Measurements from ENCODE around the gene PARP9.
"Not testable (repeated sequence)": the region's sequence is repeated elsewhere in the genome, so short reads cannot be mapped to it uniquely, and the experiment has no call there.

The PARP9 gene

DNA sequence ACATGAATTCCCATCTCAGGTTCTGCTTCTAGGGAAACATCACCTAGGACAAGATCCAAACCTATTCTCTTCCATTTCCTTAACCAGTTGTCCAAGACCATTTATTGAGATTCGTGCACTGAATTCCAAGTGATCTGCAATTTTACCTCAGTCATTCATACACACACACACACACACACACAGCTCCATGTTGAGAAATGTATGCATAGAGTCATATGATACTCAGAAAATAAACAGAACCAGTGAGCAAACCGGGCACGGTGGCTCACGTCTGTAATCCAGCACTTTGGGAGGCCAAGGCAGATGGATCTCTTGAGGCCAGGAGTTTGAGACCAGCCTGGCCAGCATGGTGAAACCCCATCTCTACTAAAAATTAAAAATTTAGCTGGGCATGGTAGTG is 43.2 kb downstream of the PARP9 start:
- no peak for DNase-seq (ENCODE audit: low read depth in 2 of 2)

DNA sequence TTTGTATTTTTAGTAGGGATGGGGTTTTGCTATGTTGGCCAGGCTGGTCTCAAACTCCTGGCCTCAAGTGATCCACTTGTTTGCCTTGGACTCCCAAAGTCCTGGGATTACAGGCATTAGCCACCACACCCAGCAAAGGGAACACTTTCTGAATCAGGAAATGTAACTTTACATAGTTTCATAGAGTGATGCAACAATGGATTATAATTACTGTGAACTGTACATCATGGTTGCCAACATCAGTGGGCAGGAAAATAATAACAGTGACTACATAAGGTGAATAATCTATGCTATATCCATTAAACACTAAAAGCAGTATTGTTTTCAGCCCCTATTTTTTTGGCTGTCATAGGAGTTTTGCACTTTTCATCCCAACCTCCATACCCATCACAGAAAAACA is 44.4 kb downstream of the PARP9 start:
- no peak for DNase-seq (ENCODE audit: low read depth in 2 of 2)

DNA sequence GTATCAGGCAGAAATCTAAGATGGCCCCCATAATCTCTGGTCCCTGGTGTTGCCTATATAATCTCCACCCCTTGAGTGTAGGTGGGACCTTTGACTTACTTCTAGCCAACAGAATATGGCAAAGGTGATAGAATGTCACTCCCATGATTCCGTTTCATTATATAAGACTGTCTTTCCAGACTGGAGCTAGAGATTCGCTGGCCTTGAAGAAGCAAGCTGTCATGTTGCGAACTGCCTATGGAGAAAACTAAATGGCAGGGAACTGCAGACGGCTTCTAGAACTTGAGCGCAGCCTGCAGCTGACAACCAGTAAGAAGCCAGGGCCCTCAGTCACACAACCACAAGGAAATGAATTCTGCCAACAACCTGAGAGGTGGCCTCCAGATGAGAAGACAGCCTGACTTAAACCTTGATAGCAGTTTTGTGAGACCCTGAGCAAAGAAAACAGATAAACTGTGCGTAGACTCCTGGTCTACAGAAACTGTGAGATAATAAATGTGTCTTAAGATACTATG is 47.2 kb downstream of the PARP9 start:
- no peak for DNase-seq (ENCODE audit: low read depth in 2 of 2)

DNA sequence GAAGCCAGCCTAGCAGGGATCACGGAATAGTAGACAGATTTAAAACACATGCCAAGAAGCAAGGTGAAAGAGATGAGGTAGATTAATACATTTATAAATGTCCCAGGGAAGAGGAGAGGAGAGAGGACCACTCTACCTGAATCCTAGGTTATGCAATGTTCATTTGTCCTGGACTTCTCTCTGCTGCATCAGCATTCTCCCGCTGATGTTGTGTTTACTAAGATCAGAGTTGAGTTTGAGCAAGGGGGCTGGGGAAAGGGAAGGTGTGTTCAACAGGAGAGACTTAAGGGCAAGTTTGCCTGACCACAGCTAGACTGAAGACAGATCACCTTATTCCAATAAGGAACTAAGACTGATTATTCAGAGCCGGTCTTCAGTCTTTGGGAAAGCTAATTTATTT is 48.2 kb downstream of the PARP9 start:
- DNase-seq (ENCODE audit: low read depth in 2 of 2), result no peak

DNA sequence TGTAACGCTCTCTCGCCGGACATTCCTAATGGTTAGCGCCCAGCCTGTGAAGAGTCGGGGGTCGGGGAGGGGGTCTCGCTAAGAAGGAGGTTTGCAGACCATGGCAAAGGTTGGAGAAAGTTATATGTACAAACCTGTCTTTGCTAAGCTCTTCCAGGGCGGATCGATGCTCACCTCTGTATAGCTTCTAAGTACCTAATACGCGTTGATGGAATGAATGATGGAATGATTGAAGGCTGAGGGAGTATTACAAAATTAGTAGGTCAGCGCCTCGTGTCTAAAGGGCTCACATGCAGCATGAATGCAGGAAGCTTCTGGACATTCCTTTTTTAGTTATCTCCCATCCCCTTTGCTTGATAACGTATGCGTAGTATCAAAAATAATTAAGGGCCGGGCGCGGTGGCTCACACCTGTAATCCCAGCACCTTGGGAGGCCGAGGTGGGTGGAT is 49.1 kb downstream of the PARP9 start:
- DNase-seq (ENCODE audit: low read depth in 2 of 2), result no peak

DNA sequence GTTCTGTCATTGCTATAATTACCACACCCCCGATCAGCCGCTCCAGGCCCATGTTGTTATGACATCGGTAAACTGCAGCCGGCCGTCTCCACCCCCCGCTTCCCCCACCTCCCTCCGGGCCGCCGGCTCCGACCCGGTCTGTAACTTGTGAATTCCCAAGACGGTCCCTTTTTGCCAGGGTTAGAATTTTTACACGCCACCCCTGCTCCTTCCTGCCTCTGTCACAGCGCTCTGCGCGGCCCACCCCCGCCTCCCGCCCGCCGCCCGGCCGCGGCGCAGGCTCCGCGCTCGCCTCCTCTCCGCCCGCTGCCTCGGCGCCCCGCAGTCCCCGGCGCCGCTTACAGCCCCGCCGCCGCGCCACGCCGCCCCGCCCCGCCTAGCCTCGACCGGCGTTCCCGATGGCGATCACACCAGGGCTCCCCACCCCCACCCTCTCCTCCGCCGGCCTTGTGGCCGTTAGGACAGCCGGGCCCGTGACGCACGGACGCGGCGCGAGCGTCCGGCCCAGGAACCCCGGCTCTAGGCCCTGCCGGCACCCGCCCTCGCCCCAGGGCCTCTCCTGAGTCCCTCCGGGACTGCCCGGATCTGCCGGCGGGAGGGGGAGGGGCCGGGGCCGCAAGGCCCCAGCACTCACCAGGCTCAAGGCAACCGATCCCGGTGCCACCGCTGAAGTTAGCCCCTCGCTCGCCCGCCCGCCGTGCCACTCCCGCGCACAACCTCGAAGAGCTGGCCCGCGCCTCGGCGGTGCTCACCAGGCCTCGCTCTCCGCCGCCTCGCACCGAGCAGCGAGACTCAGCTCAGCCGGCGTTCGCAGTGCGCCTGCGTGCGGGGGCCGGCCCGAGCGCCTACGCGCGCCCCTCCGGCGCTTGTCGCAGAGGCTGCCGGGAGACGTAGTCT is 49.7 kb downstream of the PARP9 start, which contains the start of gene KPNA1:
KPNA1 (minus strand) TSS at position 817 of the 897 bp plus-strand sequence. CDS start 18,374 bp downstream, outside the sequence.
- peak; percentile 77 to 81 for DNase-seq (ENCODE audit: low read depth in 2 of 2)

DNA sequence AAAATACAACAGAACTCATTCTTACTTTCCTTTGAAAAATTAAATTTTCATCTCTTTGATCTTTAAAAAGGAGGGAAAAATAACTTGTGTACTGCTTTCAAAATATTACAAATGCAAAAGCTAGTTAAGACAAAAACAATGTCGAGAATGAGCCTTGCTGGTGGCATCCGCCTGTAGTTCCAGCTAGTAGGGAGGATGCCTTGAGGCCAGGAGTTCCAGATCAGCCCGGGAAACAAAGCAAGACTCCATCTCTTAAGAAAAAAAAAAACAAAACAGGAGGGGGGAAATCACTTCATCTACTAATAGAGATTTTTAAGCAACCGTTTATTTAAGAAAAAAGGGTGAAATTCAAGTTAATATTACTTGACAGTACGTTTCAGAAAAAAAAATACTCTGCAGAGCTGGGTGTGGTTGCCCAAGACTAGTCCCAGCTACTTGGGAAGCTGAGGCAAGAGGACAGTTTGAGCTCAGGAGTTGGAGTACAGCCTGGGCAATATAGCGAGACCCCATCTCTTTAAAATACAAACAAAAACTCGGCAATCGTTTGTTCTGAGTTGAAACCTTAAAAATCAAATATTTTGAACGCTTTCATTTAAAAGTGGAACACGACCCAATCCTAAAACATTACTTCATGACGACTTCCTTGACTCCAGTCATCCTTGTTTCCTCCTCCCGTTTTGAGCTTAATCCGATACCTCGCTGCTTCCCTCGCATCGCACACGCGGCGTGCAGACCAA is 50.5 kb downstream of the PARP9 start:
- no peak for DNase-seq (ENCODE audit: low read depth in 2 of 2)

DNA sequence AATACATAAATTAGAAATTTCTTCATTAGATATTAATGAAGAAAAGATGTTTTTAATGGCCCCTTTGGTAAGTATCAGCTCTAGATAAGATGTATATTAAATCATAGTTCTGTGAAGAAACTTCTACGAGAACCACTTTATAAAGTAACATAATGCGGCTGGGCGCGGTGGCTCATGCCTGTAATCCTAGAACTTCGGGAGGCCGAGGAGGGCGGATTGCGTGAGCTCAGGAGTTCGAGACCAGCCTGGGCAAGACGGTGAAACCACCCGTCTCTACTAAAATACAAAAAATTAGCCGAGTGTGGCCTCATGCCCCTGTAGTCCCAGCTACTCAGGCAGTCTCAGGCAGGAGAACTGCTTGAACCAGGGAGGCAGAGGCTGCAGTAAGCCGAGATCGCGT is 51.8 kb downstream of the PARP9 start:
- no peak for DNase-seq (ENCODE audit: low read depth in 2 of 2)

DNA sequence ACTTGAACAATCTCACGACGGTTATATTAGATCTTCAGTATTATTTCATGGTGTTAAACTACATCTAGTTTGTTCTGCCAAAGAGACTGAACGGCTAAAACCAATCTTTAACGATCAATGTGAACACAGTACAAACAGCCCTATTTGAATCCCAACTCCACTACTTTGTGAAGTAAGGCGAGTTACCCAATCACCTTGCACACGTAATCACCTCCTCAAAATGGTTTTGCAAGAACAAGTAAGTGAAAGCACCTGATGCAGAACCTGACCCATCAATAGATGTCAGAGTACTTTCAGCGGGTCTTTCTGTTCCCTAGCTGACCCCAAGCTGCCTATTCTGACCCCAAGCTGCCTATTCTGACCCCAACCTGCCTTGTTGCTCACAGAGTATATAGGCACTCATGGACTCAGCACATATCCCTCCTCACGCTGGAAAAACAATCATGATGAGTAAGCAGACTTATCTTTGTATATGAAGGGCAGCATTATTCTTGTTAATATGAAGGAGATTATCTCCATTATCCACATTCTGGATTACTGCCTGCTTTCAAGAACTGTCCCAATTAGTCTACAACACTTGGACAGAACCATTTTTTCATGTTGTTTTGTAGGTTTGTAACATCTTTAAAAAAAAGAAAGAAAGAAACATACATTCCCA is 53.1 kb downstream of the PARP9 start:
- DNase-seq (ENCODE audit: low read depth in 2 of 2), result no peak

DNA sequence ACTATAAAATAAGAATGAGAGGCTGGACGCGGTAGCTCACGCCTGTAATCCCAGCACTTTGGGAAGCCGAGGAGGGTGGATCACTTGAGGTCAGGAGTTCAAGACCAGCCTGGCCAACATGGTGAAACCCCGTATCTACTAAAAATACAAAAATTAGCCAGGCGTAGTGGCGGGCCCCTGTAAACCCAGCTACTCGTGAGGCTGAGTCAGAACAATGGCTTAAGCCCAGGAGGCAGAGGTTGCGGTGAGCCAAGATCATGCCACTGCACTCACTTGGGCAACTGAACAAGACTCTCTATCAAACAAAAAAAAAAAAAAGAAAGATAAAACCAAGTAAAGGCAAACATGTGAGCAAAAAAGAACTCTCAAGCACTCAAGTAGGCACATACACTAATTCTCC is 55.2 kb downstream of the PARP9 start:
- DNase-seq (ENCODE audit: low read depth in 2 of 2), result not testable (repeated sequence)

DNA sequence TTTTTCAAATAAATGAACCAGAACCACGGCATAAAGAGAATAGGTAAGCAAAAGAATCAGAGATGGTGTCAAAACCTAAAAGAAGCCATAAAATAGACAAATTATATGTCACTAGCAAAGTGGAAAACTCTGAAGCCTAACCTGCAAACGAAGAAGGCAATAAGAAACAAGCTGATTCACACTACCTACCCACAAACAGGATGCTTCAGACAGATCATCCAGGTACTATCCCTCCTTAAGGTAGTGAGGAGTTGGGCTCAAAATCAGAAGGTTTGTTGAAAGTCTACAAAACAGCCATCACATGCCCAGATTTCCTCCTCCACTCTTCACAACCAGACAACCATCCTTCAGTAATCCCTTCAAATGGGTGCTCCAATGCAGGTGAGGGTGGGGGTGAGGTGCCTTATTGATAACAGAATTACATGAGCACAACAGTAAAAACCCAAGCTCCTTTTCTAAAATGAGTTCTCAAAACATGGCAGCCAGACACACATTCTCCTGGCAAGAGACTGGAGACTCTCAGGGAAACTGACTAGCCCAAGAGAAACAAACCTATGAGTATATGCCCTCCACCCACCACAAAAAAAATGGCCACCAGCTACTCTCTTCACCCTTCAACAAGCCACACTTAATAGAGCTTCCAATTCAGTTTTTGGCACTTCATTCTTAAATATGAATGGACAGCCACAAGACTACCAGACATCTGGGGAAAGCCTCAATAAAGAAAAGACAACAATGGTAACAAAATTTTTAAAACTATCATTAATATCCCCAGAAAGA is 55.8 kb downstream of the PARP9 start:
- peak in 1 of 2 donors; percentile 2 for DNase-seq (ENCODE audit: low read depth in 2 of 2)

DNA sequence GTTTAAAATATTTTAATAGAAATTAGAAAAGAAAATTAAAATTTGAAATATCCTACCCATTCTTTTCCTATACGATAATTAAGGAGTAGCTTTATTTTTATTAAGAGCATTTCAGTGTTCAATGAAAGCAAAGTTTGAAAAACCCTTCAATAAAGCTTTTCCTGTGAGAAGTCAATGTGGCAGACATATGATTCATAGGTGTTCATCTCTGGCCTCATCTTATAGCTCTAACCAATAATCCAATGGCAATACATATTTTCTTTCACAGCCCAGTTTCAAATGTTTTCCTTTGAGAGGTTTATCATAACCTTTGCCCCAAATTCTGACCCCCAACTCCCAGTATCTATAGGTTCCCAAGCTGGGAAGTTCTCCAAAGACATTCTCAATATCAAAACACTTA is 57.6 kb downstream of the PARP9 start:
- no peak for DNase-seq (ENCODE audit: low read depth in 2 of 2)

DNA sequence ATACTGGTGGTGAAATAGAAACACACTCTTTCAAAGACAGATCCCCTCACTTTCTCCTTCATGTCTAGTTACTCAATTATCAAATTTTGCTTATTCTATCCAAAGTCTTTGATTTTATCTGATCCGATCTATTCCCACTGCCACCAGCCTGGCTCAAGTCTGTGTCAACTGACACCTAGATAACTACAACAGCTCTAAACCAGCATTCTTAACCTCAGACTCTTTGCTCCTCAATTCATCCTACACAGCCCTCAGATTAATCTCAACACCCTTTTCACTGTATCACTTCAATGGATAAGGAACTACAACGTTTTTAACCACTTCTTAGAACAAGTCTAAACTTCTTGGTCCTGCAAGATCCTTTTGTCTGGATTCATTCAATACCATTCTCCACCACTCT is 58.4 kb downstream of the PARP9 start:
- no peak for DNase-seq (ENCODE audit: low read depth in 2 of 2)

DNA sequence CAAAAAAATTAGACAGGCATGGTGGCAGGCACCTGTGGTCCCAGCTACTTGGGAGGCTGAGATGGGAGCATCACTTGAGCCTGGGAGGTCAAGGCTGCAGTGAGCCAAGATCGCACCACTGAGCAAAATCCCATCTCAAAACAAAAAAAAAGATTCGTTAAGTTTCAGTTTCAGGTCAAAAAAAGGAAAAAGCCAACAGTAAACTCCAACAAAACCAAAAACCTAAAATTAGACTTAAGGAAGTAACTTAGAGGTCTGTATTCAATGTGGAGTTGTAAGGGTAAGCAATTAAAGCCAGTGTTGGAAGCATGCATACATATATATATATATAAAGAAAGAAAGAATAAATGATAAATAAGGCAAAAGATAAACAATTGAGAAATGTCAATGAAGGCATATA is 61.2 kb downstream of the PARP9 start:
- no peak for DNase-seq (ENCODE audit: low read depth in 2 of 2)

DNA sequence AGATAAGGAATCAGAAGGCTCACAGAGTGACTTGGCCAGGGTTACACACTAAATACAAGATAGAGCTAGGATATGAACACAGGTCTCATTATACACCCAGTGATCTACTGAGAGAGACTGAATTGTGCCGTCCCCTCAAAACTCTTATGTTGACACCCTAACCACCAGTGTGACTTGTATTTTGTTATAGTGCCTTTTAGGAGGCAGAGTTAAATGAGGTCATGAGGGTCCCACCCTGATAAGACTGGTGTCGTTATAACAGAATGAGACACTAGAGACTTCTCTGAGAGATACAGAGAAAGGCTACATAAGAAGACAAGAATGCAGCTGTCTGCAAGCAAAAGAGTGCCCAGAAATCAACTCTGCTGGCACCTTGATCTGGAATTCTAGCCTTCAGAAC is 62.0 kb downstream of the PARP9 start:
- DNase-seq (ENCODE audit: low read depth in 2 of 2), result no peak

DNA sequence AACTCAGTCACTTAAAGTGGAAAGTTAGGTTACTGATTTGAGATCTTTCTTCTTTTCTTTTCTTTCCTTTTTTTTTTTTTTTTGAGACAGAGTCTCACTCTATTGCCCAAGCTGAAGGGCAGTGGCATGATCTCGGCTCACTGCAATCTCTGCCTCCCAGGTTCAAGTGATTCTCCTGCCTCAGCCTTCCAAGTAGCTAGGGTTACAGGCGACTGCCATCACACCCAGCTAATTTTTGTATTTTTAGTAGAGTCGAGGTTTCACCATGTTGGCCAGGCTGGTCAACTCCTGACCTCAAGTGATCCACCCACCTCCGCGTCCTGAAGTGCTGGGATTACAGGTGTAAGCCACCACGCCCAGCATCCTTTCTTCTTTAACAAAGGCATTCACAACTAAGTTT is 63.1 kb downstream of the PARP9 start:
- DNase-seq (ENCODE audit: low read depth in 2 of 2), result not testable (repeated sequence)

DNA sequence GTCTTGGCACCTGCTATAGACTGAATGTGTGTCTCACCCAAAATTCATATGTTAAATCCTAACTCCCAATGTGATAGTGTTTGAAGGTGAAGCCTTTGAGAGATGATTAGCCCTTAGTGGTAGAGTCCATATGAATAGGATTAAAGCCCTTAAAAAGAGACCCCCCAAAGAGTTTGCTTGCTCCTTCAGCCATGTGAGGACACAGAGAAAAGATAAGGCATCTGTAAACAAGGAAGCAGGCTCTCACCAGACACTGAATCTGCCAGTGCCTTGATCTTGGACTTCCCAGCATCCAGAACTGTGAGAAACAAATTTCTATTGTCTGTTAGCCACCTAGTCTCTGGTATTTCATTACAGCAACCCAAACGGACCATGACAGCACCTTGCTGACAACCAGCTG is 65.9 kb downstream of the PARP9 start:
- no peak for DNase-seq (ENCODE audit: low read depth in 2 of 2)

DNA sequence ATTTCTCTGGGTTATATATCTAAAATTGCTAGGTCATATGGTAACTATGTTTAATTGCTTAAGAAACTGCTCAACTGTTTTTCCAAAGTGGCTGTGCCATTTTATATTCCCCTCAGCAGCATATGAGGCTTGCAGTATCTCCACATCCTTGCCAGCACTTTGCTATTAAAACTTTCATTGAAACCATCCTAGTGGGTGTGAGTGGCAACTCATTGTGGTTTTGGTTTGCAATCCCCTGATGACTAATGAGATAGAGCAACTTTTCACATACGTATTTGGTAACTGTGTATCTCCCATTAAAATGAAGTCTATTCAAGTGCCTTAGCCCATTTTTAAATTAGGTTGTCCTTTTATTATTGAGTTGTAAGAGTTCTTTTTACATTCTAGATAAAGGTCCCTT is 66.7 kb downstream of the PARP9 start:
- DNase-seq (ENCODE audit: low read depth in 2 of 2), result no peak

DNA sequence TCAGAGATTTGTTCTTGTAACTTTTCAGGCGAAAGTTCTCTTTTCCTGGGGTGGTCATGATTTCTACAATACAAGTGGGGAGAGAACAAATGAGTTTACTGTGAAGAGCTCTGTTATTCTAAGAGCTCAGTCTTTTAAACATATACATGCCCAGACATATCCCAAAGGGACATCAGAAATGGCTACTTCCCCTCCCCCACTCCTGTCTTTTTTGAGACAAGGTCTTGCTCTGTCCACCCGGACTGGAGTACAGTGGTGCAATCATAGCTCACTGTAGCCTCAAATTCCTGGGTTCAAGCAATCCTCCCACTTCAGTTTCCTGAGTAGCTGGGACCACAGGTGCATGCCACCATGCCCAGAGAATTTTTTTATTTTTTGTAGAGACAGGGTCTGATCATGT is 67.6 kb downstream of the PARP9 start:
- DNase-seq (ENCODE audit: low read depth in 2 of 2), result no peak

DNA sequence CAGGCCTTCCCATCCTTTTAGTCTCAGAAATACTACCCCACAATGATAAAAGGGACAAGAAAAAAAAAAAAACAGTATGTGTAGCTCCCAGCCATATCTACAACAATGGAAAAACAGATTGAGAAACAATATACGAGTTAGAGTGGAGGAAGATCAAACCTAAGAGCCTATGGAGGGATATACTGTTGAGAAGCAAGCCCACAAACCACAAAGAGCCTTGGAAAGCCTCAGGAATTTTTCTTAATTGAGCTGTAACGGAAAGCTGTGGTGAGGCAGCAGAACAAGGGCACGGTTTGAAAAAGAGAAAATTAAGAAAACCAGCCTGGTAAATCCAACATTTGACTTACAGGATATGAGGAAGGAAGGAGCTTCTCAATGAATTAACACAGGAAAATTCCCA is 70.8 kb downstream of the PARP9 start:
- DNase-seq (ENCODE audit: low read depth in 2 of 2), result no peak

DNA sequence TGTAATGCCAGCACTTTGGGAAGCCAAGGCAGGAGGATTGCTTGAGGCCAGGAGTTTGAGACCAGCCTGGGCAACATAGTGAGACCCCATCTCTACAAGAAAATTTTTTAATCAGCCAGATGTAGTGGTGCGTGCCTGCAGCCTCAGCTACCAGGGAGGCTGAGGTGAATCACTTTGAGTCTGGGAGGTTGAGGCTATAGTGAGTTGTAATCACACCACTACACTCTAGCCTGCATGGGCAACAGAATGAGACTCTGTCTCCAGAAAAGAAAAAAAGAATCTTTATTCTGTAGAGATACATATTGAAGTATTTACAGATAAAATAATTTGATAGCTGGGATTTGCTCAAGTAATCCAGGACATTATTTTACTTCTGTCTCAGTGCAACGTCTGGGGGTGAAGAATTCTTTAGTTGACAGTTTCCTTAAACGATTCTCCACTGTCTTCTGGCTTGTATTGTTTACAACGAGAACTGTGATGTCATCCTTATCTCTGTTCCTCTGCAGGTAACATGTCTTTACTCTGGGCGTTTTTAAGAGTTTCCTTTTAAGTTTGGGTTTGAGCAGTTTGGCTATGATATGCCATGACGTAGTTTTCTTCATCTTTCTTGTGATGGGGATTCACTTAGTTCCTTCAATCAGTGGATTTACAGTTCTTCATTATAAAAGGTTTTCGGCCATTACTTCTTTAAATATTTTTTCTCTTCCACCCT is 75.7 kb downstream of the PARP9 start:
- DNase-seq (ENCODE audit: low read depth in 2 of 2), result no peak
